Measurements from ENCODE around the gene ATOH8.

GRCh38 chr2:85723707-85724360, 30.0 kb upstream of the ATOH8 start:
- TF ChIP-seq, protein P1, sequence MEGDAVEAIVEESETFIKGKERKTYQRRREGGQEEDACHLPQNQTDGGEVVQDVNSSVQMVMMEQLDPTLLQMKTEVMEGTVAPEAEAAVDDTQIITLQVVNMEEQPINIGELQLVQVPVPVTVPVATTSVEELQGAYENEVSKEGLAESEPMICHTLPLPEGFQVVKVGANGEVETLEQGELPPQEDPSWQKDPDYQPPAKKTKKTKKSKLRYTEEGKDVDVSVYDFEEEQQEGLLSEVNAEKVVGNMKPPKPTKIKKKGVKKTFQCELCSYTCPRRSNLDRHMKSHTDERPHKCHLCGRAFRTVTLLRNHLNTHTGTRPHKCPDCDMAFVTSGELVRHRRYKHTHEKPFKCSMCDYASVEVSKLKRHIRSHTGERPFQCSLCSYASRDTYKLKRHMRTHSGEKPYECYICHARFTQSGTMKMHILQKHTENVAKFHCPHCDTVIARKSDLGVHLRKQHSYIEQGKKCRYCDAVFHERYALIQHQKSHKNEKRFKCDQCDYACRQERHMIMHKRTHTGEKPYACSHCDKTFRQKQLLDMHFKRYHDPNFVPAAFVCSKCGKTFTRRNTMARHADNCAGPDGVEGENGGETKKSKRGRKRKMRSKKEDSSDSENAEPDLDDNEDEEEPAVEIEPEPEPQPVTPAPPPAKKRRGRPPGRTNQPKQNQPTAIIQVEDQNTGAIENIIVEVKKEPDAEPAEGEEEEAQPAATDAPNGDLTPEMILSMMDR (IDR thresholded peaks at IDR 0.05; ENCODE audit: borderline replicate concordance, extremely low read depth, low read length, poor library complexity, severe bottlenecking): no peak
- no peak for TF ChIP-seq EZH2 (IDR thresholded peaks at IDR 0.05; ENCODE audit: borderline replicate concordance, low read depth, low read length, severe bottlenecking)

Measured in DND-41 (cell line).